ENCODE measurements around the gene PRIM1. TPM values are rescaled to one million over a fixed set of nuclear protein-coding genes. Genes with fewer than 3 reads are reported as not detected.

Gene PRIM1
- total RNA-seq, 1 donor from 2014 or later = 13.0 TPM

GRCh38 chr12:56699020-56699661 is 53.0 kb downstream of the PRIM1 start:
- Mint-ChIP-seq H3K27me3 (ENCODE audit: low read depth) (no peaks in the 10 kb centered on the region), H3K9me3 (no peaks in the 10 kb centered on the region), H3K27ac (no peak overlapping the region), H3K36me3 (no peaks in the 10 kb centered on the region), H3K4me3 (no peak overlapping the region), H3K4me1 (peaks cover 12% of the 10 kb centered on the region)
- no peak for DNase-seq (ENCODE audit: low spot score in 2 of 2, unreplicated experiment in 2 of 2)
- no peak for TF ChIP-seq CTCF (IDR thresholded peaks at IDR 0.05; ENCODE audit: unreplicated experiment)

- H3K4me3 Mint-ChIP-seq = no peak overlapping the region
- peaks cover 12% of the 10 kb centered on the region for H3K4me1 Mint-ChIP-seq
- H3K9me3 Mint-ChIP-seq = no peaks in the 10 kb centered on the region
- no peaks in the 10 kb centered on the region for H3K27me3 Mint-ChIP-seq (ENCODE audit: low read depth)
- H3K27ac Mint-ChIP-seq = peak overlapping the region; percentile 86
- H3K36me3 Mint-ChIP-seq = no peaks in the 10 kb centered on the region
- no peak for TF ChIP-seq CTCF (IDR thresholded peaks at IDR 0.05; ENCODE audit: unreplicated experiment)
- no peak for DNase-seq (ENCODE audit: low spot score in 2 of 2, unreplicated experiment in 2 of 2)
Observed at GRCh38 chr12:56695327-56696101, 56.6 kb downstream of the PRIM1 start.

GRCh38 chr12:56694161-56694560 is 58.0 kb downstream of the PRIM1 start:
- Mint-ChIP-seq H3K27ac (no peak overlapping the region), H3K9me3 (no peaks in the 10 kb centered on the region), H3K4me1 (peaks cover 14% of the 10 kb centered on the region), H3K27me3 (ENCODE audit: low read depth) (no peaks in the 10 kb centered on the region), H3K36me3 (no peaks in the 10 kb centered on the region), H3K4me3 (no peak overlapping the region)
- no peak for DNase-seq (ENCODE audit: low spot score in 2 of 2, unreplicated experiment in 2 of 2)
- TF ChIP-seq CTCF (IDR thresholded peaks at IDR 0.05; ENCODE audit: unreplicated experiment) = no peak

GRCh38 chr12:56688846-56689109 is 63.3 kb downstream of the PRIM1 start:
- H3K36me3 Mint-ChIP-seq = peaks cover 5% of the 10 kb centered on the region
- peak overlapping the region; percentile 100 for H3K27ac Mint-ChIP-seq
- no peak for TF ChIP-seq CTCF (IDR thresholded peaks at IDR 0.05; ENCODE audit: unreplicated experiment)
- H3K4me3 Mint-ChIP-seq = peak overlapping the region; percentile 100
- DNase-seq (ENCODE audit: low spot score in 2 of 2, unreplicated experiment in 2 of 2) = no peak
- H3K27me3 Mint-ChIP-seq (ENCODE audit: low read depth) = no peaks in the 10 kb centered on the region
- no peaks in the 10 kb centered on the region for H3K9me3 Mint-ChIP-seq
- peaks cover 37% of the 10 kb centered on the region for H3K4me1 Mint-ChIP-seq

- Mint-ChIP-seq H3K9me3 (no peaks in the 10 kb centered on the region), H3K36me3 (peaks cover 5% of the 10 kb centered on the region), H3K27me3 (ENCODE audit: low read depth) (no peaks in the 10 kb centered on the region), H3K4me3 (peak within 1 kb of the TSS; percentile 100), H3K4me1 (peaks cover 37% of the 10 kb centered on the region), H3K27ac (peak within 1 kb of the TSS; percentile 100)
- no peak for TF ChIP-seq CTCF (IDR thresholded peaks at IDR 0.05; ENCODE audit: unreplicated experiment)
- peak; percentile 98 for DNase-seq (ENCODE audit: low spot score in 2 of 2, unreplicated experiment in 2 of 2)
Observed at GRCh38 chr12:56688129-56688845, 63.8 kb downstream of the PRIM1 start, which contains the start of gene PTGES3. PTGES3 (minus strand) TSS chr12:56688284; CDS start chr12:56687999, 285 bp downstream.
